Endometrial microvascular endothelial cells (primary cell): Measurements from ENCODE around the gene FBXW2. TPM values are rescaled to one million over a fixed set of nuclear protein-coding genes. Genes with fewer than 3 reads are reported as not detected.
"Not testable (repeated sequence)": the region's sequence is repeated elsewhere in the genome, so short reads cannot be mapped to it uniquely, and the experiment has no call there.

Source experiments
- in situ Hi-C: cut with HindIII; loops from 2 replicates; pipeline ENCODE4 v1.10.0; 2017; ENCODE audit warnings: low sequenced_read_pairs, low pct_unique_long_range_greater_than_20kb; ENCODE audit errors: inconsistent ontology term
- total RNA-seq: library from RNA; depleted of rRNA; stranded (reverse); fragments of >200 nt; gene quantifications from one replicate; pipeline ENCODE4 v1.2.3, GENCODE V29; 2015; ENCODE audit errors: inconsistent ontology term

Gene FBXW2, protein sequence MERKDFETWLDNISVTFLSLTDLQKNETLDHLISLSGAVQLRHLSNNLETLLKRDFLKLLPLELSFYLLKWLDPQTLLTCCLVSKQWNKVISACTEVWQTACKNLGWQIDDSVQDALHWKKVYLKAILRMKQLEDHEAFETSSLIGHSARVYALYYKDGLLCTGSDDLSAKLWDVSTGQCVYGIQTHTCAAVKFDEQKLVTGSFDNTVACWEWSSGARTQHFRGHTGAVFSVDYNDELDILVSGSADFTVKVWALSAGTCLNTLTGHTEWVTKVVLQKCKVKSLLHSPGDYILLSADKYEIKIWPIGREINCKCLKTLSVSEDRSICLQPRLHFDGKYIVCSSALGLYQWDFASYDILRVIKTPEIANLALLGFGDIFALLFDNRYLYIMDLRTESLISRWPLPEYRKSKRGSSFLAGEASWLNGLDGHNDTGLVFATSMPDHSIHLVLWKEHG
- total RNA-seq, result 45.7 TPM

DNA sequence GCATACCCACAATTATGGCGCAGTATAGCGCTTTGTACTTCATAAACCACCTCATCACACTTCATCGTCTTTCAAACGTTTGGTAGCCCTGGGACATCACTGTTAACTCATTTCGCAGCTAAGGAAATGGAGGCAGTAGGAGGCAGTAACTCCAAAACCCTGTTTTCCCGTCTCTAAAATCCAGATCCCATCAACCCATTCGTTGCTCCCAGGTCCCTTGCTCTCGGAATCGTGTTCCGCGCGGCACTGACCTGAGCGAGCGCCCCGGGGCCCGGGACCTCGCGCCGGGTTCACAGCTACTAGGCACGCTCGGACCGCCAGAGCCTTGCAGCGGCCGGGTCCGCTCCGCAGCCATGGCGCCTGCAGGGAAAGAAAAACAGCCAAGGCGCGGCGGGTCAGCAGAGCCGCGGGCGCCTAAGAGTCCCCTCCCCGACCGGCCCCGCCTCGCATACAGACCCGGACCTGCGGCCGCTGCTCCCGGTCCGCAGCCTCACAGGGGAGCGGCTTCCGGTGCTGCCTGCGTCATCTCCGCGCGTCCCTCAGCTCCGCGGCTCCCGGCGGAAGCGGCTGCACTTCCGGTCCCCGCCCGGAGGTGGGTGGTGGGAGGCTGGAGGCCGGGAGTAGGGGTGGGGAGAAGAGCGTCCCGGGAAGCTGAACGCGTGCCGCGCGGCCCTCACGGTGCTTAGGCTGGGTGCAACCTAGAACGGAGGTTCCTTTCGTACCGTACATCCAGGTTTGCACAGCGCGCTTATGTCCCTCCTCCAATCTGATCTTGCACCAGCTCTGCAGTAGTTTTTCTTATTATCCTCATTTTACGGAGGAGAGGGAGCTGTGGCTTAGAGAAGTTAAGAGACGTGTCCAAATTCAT, at the start of gene FBXW2:
FBXW2 (minus strand) TSS at position 519 of the 868 bp plus-strand sequence. CDS start 5,158 bp downstream, outside the sequence.
- in situ Hi-C loops, result no loop called here

DNA sequence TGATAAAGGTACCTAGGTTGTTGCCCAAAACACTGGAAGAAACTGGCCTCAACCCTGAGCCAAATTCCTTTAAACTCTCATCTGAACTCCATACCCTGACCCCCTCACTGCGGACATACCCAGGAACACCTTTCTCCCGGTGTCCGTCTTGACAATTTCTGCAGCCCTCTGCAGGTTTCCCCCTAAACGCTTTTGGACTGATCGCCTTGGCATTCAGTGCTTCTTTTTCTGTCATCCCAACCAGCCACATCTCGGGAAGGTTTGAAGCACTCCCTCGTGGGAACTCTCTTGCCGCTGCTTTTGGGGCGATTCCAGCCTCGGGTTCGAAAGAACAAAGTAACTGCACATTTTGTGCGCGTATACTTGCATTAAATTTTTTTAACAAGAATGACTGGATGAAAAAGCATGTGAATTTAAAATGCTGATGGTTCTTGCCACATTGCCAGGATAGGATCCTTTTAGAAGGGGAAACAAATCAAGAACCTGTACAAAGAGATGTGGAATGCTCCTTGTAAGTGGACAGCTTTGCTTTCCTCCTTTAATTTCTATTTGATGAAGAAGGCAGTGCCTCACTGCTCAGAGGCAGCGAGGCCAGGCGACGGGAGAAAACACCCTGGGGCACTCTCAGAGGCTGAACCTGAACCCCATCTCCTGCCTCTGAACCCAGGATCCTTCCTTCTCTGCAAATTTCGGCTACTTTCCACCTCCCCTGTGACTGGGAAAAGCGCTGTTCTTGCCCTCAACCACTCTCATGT, 48.9 kb upstream of the FBXW2 start:
- in situ Hi-C loops, result no loop called here

DNA sequence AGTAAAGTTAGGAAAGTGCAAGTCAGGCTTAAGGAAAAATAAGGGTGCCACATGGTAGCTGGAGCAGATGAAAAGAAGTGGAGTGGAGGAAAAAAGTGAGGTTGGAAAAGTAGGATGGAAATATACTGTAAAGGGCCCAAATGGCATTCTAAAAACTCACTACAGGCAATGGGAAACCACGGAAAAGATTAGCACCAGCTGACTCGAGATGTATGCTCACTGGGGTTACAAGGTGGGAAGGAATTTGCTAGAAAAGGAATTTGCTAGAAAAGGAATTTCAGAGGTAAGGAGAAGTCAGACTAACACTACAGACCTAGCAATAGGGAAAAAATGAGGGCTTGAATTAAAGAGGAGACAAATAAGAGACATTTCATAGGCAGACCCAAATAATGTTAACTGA, 45.9 kb upstream of the FBXW2 start:
- in situ Hi-C loops, result no loop called here

DNA sequence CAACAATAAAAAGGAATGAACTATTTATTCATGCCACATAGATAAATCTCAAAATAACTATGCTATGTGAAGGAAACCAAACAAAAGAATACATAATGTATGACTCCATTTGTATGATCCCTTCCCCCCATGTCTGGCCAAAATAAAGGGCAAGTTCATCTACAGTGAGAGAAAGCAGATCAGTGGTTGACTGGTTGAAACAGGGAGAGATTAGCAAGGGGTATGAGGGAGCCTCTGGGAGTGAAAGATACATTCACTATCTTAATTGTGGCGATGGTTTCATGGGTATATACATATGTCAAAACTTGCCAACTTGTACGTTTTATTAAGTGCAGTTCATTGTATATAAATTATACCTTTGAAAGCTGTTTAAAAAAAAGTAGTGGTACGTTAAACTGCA, 44.7 kb upstream of the FBXW2 start:
- in situ Hi-C loops, result no loop called here

DNA sequence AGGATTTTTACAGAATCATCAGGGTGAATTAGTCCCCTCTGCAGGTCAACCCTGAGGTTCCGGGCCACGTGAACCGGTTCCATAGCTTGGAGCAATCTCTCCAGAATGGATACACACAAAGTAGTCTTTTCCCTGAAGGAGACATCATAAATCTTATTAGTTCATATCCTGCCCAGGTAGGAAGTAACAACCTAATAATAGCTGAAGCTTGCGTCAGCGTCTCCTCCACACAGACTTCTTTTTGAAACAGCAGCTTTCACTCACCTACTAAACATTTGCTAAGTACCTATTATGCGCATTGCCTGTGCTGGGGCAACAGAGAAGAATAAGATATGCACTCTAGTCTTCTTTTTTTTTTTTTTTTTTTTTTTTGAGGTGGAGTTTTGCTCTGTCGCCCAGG, 40.1 kb upstream of the FBXW2 start:
- in situ Hi-C loops, result no loop called here

DNA sequence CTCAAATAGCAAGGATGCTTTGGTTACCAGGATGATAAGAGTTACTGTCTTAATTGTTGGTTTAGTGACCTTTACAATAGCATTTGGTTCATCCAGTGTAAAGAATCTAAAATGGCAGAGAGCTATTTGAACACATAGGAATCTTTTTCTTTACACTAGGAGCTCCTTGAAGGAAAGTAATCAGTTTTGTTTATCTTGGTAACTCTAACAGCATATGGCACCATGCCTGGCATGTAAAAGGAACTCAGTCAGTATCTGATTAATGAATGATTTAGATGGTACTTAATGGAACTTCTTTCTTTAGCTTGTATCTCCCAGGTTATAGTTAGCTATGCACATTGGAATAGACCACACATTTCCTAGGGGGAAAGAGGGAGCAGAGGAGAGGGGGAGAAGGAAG, 39.6 kb upstream of the FBXW2 start:
- in situ Hi-C loops, result no loop called here

DNA sequence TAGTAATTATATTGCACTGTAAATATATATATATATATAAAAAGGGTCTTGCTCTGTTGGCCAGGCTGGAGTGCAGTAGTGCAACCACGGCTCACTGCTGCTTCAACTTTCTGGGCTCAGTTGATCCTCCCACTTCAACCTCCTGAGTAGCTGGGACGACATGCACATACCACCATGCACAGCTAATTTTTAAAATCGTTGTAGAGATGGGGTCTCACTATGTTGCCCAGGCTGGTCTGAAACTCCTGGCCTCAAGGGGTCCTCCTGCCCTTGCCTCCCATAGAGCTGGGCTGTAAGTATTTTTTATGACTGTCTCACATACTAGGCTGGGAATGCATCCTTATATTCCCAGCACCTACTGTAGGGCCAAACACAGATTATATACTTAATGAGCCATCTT, 37.6 kb upstream of the FBXW2 start:
- in situ Hi-C loops, result no loop called here

DNA sequence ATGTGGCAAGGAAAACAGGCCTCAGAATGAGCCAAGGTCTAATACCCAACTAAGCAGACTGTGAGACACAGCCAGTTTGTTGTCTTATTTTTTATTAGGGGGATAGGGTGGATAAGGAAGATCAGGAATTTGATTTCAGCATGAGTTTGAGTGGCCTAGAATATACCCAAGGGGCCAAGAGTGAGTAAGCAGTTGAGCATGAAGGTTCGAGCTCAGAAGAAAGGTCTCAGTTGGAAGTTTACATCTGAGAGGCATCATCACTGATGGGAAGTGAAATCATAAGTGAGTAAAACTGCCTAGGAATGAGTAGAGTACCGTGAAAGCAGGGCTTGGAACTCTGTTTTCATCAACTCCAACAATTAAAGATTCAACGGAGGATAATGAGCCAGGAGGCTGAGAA, 36.9 kb upstream of the FBXW2 start:
- in situ Hi-C loops, result no loop called here

DNA sequence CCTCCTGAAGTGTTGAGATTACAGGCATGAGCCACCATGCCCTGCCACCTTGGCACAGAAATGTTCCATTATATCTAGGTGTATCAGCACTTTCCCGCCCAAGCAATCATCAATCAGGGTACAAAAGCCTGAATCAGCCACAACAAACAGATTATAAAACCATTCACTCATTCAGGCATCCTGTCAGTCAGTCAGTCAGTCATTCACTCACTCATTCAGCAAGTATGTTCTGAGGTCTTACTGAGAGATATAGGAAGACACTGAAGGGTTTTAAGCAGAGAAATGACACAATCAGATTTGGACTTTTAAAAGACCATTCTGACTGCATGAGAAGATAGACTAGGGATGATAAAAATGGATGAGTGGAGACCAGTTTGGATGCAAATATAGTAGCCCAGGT, 36.4 kb upstream of the FBXW2 start:
- in situ Hi-C loops, result no loop called here

DNA sequence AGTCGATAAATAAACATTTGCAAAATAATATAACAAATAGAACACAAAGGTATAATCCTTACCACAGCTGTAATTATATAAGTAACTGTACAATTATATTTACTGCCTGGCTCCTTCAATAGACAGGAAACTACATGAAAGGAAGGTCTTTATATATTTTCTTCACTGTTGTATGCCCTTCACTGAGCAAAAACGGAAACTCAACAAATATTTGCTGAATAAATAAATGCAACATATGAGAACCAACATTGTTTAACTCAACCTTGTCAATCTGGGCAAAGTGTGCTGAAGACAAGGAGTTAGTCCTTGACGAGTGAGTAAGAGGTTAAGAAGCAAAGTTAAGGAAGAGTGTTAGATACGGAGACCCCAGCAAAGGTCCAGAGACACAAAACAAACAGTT, 26.9 kb upstream of the FBXW2 start:
- in situ Hi-C loops, result no loop called here

DNA sequence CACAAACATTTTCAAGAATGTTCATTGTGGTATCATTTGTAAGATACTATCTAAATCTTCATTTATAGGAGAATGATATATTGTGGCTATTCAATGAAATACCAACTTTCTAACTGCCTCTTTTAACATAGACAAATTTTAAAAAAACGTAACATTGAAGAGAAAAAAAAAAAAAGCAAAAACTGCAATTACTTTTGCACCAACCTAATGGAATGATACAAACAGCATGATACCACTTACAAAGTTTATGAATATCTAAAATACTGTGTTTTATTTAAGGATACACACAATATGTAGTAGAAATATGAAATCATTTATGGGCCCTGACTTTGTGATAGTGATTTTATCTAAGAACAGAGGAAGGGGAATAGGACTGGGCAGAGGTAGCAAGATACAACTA, 25.4 kb upstream of the FBXW2 start:
- in situ Hi-C loops, result no loop called here

DNA sequence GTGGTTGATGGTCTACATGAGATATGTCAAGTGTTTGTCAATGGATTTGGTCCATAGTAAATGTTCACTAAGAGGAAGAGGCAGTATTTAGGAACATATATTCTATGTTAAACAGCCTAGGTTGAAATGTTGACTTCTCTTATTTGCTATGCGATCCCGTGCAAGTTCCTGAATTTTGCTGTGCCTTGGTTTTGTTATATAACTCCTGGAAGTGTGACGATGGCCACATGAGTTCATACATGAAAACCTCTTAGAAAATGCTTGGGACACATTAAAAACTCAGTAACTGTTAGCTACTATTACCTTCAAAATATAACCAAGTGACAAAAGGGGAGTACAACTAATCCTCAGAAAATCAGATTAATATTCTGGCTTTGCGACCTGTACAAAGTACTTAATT, 21.9 kb upstream of the FBXW2 start:
- in situ Hi-C loops, result no loop called here

DNA sequence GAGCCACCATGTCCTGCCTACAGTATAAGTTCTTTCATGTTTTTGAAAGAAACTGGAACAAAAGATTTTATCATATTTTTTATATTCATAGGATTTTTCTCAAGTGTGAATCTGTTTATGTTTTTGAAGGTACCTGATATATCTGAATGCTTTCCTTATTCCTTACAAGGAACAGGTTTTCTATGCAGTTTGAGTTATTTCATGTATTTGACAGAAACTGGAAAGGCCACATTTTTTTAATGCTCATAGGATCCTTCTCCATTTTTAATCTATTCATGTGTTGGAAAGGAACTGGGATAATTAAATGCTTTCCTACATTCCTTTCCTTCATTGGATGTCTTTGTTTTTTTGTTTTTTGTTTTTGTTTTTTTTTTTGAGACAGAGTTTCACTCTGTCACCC, 15.7 kb upstream of the FBXW2 start:
- in situ Hi-C loops, result no loop called here

DNA sequence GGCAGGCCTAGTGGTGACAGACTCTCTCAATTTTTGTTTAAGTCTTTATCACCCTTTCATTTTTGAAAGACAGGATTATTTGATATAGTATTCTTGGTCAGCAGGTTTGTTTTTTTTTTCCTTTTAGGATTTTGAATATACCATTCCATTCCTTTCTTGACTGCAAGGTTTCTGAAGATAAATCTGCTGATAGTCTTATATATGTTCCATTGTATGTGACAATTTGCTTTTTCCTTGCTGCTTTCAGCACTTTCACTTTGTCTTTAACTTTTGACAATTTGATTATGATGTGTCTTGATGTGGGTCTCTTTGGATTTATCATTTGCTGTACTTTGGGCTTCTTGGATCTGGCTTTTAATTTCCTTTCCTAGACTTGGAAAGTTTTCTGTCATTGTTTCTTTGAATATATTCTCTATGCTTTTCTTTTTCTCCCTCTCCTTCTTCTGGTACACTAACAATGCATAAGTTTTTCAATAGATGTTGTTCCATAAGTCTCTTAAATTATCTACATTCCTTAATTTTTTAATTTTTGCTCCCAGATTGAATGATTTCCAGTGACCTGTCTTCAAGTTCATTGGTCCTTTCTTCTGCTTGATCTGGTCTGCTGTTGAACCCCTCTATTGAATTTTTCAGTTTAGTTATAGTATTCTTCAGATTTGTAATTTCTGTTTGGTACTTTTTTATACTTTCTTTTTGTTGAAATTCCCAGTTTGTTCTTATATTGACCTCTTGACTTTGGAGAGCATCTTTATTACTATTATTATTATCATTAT, 14.6 kb upstream of the FBXW2 start:
- in situ Hi-C loops, result no loop called here

DNA sequence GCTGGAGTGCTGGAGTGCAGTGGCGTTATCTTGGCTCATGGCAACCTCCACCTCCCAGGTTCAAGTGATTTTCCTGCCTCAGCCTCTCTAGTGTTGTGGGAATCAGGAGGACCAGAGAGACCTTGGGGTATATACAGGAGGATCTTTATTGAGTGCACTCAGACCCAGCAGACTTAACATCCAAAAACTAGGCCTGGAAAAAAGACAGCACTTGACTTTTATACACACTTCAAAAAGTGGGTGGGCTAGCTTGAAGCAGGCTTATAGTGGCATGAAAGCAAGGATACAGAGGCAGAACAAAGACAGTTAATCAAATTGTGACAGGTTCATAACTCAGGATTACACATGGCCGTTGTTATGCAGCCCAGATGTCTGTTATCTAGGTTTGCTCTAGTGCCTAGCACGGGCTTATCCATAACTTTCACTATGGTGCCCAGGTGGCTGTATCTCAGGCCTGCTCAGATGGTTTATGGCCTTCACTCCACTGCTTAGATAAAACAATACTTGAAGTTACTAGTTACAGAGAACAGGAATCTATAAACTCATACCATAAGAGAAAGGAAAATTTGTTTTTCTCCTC, 11.7 kb upstream of the FBXW2 start:
- in situ Hi-C loops, result not testable (repeated sequence)

DNA sequence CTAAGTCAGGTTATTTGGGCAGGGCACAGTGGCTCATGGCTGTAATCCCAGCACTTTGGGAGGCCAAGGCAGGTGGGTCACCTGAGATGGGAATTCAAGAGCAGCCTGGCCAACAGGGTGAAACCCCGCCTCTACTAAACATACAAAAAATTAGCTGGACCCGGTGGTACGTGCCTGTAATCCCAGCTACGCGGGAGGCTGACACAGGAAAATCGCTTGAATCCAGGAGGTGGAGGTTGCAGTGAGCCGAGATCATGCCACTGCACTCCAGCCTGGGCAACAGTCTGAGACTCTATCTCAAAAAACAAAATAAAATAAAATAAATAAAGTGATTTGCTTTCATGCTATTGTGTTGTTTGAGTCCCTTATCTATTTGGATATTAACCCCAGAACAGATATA, 8.2 kb upstream of the FBXW2 start:
- in situ Hi-C loops, result no loop called here

DNA sequence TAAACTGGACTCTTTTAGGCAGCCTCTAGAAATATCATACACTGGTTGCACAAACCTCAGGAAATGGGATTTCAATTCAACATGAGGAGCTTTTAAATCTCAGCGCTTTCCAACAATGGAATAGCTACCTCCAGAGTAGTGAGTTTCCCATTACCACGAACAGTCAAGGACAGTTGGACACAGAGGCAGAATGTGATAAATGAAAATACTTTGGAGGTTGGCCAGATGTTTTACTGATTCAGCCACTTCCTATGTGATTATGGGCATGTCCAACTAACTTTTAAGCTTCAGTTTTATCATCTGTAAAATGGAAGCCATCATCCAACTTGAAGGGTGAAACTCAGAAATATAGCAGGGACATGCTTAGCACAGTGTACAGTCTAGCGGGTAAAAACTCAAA, 2.1 kb downstream of the FBXW2 start:
- in situ Hi-C loops, result no loop called here

DNA sequence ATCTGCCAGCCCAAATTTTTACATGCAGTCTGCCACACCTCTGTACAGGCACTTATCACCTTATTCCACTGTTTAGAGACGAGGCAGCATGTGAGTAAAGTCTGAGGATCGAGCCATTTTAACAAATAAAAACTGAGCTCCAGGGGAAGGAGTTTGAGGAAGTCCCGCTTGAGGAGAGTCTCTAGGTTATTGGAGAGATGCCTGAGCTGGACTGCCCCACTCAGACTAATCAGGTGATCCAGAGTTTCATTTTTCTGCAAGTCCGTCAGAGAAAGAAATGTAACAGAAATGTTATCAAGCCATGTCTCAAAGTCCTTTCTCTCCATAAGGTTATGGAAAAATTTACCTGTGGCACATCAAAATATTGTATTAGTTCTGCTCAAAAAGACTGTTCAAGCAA, 5.3 kb downstream of the FBXW2 start:
- in situ Hi-C loops, result no loop called here
